MG63 (cell line): ENCODE results near the gene KCNA4. TPM values are rescaled to one million over a fixed set of nuclear protein-coding genes. Genes with fewer than 3 reads are reported as not detected.
"Not testable (repeated sequence)": the region's sequence is repeated elsewhere in the genome, so short reads cannot be mapped to it uniquely, and the experiment has no call there.

Source experiments
- DNase-seq: peaks from one replicate; pipeline ENCODE4 v3.0.0-alpha.2; 2020
- H3K27me3 ChIP-seq: fragments of 250-450 bp; sonication (Bioruptor Pico); 2 replicates; pipeline ENCODE4 v1.5.1; 2020; ENCODE audit warnings: mild to moderate bottlenecking, moderate library complexity
- H3K36me3 ChIP-seq: fragments of 250-450 bp; sonication (Bioruptor Pico); 2 replicates; pipeline ENCODE4 v1.5.1; 2020; ENCODE audit warnings: mild to moderate bottlenecking, moderate library complexity
- H3K4me3 ChIP-seq: fragments of 250-450 bp; sonication (Bioruptor Pico); 2 replicates; pipeline ENCODE4 v1.5.1; 2020; ENCODE audit warnings: mild to moderate bottlenecking, moderate library complexity
- H3K9me3 ChIP-seq: fragments of 250-450 bp; sonication (Bioruptor Pico); 2 replicates; pipeline ENCODE4 v1.5.1; 2020; ENCODE audit warnings: mild to moderate bottlenecking, moderate library complexity
- total RNA-seq: library from RNA; depleted of rRNA; stranded (reverse); fragments of >200 nt; shearing (Covaris generic); gene quantifications from 2 replicates; pipeline ENCODE4 v1.2.3, GENCODE V29; 2014; ENCODE audit warnings: low replicate concordance

Gene KCNA4
- total RNA-seq, 1 experiment from 2014 or later = not detected

DNA sequence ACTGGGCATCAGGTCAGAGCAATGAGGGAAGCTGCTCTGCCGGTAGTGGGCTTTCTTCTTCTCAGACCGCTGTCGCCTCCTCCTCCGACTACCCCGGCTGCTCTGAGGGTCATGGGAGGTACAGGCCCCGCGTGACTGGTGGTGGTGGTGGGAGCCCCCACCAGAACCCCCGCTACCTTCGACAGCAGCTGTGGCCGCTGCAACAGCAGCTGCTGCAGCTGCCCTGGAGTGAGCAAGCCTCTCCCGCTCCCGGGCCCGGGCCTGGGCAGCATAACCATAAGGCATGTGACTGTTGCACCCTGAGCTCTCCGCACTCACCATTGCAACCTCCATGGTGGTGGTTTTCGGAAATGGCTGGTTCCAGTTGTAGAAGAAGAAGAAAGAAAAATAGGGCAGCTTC is 4.5 kb downstream of the KCNA4 start:
- no peak for DNase-seq
- Histone ChIP-seq H3K4me3 (no peak overlapping the region), H3K27me3 (peaks cover 6% of the 10 kb centered on the region; the same call in 1 of the 2 replicates), H3K9me3 (no peaks in the 10 kb centered on the region), H3K36me3 (no peaks in the 10 kb centered on the region)

DNA sequence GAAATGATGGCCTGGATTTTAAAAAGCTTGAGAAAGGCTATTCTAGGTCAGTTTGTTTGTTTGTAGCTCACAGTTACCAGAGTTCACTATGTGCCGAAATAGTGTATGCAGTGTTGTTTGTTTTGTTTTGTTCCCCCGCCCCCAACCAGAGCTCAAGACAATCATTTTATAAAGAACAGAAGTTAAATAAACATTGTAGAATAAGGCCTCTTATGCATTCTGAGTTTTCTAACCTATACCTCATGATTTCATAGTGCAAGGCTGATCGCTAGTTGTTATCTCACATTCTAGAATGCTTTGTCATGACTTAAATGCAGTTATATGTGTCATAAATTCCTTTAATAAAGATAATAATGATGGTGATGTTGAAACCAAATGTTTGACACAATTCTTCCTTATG is 7.8 kb downstream of the KCNA4 start:
- Histone ChIP-seq H3K9me3 (no peaks in the 10 kb centered on the region), H3K36me3 (no peaks in the 10 kb centered on the region), H3K27me3 (no peaks in the 10 kb centered on the region), H3K4me3 (no peak overlapping the region)
- DNase-seq = no peak

DNA sequence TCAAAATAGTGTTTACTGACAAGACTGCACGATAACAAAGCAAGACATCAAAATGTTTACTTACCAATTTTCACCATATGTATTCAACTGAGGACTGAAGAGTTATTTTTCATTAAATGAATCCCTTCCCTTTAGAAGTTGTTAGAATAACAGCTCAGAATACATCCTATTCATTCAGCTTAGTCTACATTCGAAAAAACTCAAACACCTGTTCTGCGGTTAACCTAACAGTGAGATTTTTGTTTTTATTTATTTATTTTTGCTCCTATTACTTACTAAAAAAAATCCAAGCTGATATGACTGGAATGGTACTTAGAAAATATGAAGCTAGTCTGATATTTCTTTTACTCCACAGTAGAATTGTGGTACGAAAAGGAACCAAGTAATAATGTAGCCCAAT is 10.0 kb downstream of the KCNA4 start:
- Histone ChIP-seq H3K4me3 (no peak overlapping the region), H3K36me3 (no peaks in the 10 kb centered on the region)
- DNase-seq = no peak

DNA sequence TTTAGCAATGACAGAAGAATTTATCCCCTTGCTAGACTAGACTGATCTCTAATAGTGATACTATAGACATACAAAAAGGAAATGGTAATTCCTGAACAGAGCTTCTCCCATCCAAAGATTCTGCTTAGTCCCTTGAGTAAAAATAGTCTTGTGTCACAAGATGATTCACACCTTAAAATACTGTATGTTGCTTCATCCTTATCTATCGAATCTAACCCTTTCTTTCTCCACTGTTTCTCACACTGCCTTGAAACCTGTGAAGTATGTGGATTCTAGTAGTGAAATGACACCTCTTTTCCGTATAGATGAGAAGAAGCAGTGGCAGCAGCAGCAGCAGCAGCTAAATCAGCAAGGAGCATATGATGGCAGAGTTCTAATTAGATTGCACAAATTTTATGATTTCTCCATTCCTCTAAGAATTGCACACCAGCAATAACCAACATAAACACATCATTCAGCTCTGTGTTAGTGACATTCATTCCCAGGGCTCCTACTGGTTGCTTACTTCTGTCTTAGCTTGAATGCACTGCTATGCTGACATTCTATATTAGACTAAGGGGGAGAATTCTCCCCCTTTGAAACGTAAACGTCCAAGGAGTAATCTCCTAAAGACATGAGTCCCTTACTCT is 14.6 kb downstream of the KCNA4 start:
- DNase-seq = no peak
- Histone ChIP-seq H3K9me3 (no peaks in the 10 kb centered on the region), H3K4me3 (no peak overlapping the region), H3K36me3 (no peaks in the 10 kb centered on the region), H3K27me3 (no peaks in the 10 kb centered on the region)

More for the DNA sequence above, 10.0 kb downstream of the KCNA4 start:
- H3K9me3 ChIP-seq = no peaks in the 10 kb centered on the region
- no peaks in the 10 kb centered on the region for H3K27me3 ChIP-seq

DNA sequence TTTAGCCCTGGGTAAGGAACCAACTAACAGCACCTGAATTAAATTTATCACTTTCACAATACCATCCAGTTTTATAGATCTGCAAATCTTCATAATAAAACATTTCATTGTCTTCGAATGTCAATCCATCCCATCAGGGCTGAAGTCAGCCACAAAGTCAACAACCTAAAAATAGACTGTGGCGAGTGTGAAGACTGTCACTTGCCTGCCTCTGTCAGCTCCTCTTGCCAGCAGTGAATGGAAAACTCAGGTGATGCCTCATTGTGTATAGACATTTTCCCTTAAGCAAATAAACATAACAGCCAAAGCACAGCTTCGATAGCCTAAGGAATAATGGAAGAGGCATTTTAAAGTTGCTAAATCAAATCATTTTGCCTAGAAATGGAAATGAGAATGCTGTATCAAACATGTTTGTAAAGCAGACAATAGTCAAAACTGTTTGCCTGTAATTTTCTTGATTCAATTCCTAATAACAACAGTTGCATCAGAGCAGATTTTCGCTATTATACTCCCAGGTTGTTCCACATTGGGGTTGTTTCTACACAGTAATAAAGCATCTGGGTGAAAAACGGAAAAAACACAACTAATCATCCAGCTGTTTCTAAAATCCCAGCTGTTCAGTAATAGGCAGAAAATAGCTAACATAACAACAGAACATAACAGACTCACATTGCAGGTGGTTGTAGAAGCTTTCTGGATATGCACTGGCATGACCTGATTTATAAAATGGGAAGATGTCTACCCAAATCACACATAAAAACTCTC is 15.7 kb downstream of the KCNA4 start:
- H3K36me3 ChIP-seq = no peaks in the 10 kb centered on the region
- no peaks in the 10 kb centered on the region for H3K27me3 ChIP-seq
- no peaks in the 10 kb centered on the region for H3K9me3 ChIP-seq
- DNase-seq = no peak
- no peak overlapping the region for H3K4me3 ChIP-seq

DNA sequence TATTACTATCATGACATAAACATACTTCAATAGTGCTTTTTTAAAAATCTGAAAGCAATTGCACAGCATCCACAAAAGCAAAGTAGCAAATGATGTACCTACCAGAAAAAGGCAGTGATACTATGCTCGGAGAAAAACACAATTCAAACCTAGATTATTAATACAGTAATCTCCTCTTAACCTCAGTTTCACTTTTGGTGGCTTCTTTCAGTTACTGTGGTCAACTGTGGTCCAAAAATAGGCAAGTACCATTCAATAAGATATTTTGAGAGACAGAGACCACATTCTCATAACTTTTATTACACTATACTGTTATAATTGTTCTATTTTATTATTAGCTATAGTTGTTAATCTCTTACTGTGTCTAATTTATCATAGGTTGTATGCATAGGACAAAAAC is 20.8 kb downstream of the KCNA4 start:
- no peak overlapping the region for H3K4me3 ChIP-seq
- H3K36me3 ChIP-seq = no peaks in the 10 kb centered on the region
- no peak for DNase-seq
- H3K9me3 ChIP-seq = no peaks in the 10 kb centered on the region
- no peaks in the 10 kb centered on the region for H3K27me3 ChIP-seq

DNA sequence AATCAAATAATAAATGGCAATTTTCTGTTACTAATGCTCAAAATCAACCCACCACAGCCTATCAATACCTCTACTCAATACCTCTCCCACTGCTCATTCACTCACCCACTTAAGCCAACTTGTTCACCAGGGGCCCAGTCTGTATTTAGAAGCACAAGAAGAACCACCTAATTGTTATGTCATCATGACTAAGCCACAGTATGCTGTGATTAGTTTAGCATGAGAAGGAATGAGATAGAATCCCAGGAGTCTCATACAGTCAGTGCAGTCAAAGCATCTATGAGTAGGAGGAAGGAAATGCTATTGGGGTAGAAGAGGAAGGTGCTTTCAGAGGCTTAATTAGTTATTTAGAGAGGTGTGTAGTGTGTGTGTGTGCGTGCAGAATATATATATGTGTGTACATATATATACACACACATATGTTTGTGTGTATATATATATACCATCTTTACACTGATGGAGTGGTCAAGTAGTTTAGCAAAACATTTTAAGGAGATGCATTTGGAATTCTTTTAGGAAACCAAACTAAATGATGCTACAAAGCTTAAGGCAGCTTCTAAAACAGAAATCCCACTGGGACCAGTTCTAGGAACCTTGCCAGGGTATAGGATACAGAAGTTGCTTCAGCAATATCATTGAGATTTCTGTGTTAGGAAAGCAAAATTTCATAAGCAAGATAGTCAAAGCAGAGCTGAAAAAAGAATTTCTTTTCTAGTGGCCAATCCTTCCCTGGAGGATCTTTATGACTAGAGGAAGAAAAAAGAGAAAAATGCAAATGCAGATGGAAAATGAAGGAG is 27.5 kb downstream of the KCNA4 start:
- no peak for DNase-seq

DNA sequence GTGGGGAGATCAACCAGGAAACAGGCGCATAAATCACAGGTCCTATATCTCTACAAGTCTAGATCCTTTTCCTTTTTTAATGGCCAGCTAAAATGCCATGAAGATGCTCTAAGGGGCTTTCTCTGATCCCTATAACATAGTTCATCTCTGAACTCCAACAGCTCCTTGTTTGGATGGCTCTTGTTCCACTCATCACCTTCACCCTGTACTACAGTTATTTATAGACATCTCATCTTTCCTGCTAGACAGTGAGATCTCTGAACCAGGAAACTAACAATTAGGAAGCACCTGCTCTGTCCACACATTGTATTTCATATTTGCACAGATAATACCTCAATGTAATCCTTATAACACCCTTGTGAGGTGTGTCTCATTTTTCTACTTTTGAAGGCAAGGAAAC is 31.6 kb downstream of the KCNA4 start:
- H3K36me3 ChIP-seq = no peaks in the 10 kb centered on the region
- no peak for DNase-seq
- H3K4me3 ChIP-seq = no peak overlapping the region
- no peaks in the 10 kb centered on the region for H3K27me3 ChIP-seq
- H3K9me3 ChIP-seq = no peaks in the 10 kb centered on the region

More for the DNA sequence above, 27.5 kb downstream of the KCNA4 start:
- Histone ChIP-seq H3K4me3 (no peak overlapping the region), H3K27me3 (no peaks in the 10 kb centered on the region), H3K9me3 (no peaks in the 10 kb centered on the region), H3K36me3 (no peaks in the 10 kb centered on the region)

DNA sequence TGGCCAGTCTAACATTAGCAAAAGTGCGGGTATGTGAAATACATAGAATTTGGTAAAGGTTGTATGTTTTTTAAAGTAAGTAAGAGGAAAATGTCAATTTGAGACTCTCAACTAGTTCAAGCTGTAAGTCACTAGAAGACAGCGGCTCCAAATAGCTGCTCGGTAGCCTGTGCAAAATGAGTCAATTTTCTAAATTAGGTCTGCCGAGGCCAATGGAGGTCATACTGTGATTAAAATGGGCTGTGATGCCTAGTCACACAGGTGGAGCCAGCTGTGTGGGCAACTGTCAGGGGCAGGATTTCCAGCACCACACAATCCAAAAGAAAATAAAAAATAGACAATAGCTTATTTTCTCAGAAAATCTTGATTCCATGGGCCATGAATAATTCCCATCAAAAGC is 32.3 kb downstream of the KCNA4 start:
- DNase-seq = no peak
- H3K4me3 ChIP-seq = no peak overlapping the region
- H3K9me3 ChIP-seq = no peaks in the 10 kb centered on the region
- H3K27me3 ChIP-seq = no peaks in the 10 kb centered on the region
- H3K36me3 ChIP-seq = no peaks in the 10 kb centered on the region

DNA sequence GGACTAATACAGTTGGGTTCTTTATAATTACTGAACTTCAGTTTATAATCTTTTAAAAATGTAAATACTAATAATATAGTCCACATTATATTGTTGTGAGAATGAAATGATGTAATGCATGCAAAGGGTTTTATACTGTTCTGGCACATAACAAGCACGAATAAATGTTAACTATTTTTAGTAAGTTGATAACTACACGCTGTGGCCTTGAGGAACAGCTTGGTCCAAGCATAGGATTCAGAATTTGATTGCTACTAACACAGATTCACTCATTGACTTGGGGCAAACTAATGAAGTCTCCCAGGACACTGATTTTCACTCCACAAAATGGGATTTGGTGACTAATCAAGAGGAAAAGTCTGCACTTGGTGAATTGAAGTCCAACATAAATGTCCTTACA is 38.3 kb downstream of the KCNA4 start:
- Histone ChIP-seq H3K36me3 (no peaks in the 10 kb centered on the region), H3K27me3 (no peaks in the 10 kb centered on the region), H3K9me3 (no peaks in the 10 kb centered on the region), H3K4me3 (no peak overlapping the region)
- DNase-seq = no peak

DNA sequence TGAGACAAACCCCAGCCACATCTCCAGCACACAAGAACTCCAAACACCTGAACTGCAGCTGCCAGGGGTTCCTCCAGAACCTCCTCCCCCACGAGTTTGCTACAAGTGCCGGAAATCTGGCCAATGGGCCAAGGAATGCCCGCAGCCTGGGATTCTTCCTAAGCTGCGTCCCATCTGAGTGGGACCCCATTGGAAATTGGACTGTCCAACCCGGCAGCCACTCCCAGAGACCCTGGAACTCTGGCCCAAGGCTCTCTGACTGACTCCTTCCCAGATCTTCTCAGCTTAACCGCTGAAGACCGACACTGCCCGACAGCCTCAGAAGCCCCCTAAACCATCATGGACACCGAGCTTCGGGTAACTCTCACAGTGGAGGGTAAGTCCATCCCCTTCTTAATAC is 41.2 kb downstream of the KCNA4 start:
- not testable (repeated sequence) for H3K36me3 ChIP-seq, H3K27me3 ChIP-seq, H3K4me3 ChIP-seq, H3K9me3 ChIP-seq, DNase-seq

DNA sequence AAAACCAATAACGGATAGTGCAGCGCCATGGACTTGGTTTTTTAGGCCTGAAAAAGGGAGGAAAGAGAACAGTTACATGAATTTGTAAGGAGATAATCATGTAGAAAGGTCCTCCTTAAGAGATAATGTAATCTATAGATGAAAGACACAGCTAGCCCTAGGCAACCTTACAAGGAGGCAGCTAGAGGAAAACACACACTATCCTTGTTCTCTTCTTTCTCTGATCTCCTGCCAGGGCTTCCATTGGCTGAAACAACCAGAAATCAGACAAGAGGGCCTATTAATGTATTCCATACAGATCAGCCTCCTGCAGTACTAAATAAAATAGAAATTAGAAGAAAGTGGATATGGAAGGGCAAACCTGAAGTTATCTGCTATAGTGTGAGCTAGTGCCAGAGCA is 53.0 kb downstream of the KCNA4 start:
- DNase-seq = no peak
- H3K4me3 ChIP-seq = no peak overlapping the region
- no peaks in the 10 kb centered on the region for H3K36me3 ChIP-seq
- no peaks in the 10 kb centered on the region for H3K27me3 ChIP-seq
- H3K9me3 ChIP-seq = no peaks in the 10 kb centered on the region

DNA sequence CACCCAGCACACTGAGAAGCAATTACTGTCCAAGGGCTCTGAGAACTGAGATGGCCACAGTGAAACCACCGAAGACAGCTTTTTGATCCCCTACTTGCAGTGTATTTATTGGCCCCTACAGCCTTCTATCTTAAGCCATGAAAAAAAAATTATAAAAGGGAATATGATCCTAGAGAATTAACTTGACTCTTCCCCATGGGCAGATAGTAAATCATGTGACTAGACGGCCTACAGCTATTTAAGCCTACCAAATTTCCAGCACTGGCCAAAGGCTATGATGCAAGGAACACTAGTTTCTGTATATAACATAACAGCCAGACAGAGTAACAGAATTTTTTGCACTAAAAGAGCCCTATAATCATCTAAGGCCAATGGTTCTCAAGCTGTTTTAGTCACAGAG is 53.8 kb downstream of the KCNA4 start:
- Histone ChIP-seq H3K9me3 (no peaks in the 10 kb centered on the region), H3K36me3 (no peaks in the 10 kb centered on the region), H3K27me3 (no peaks in the 10 kb centered on the region), H3K4me3 (no peak overlapping the region)
- DNase-seq = no peak

DNA sequence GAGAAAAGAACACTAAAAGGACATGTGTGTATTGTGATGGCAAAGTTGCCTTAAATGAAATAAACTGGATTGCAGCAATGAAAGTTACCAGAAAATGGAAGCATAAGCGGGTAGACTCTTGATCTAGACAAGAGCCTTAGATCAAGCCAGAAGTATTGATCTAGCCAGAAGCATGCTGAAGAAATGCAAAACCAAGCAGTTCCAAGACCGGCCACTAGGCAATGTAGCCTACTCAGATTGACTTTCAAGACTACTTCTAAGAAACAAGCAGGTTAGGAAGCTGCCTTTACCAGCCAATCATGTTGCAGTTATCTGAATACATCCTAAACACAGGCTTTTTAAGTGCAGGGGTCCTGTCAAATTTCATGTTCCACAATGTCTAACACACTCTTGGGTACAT is 54.6 kb downstream of the KCNA4 start:
- Histone ChIP-seq H3K4me3 (no peak overlapping the region), H3K9me3 (no peaks in the 10 kb centered on the region), H3K27me3 (no peaks in the 10 kb centered on the region), H3K36me3 (no peaks in the 10 kb centered on the region)
- peak; percentile 1 for DNase-seq
